Right ventricle myocardium inferior (tissue), 1 donor: ENCODE data around the gene MAST3. TPM values are rescaled to one million over a fixed set of nuclear protein-coding genes. Genes with fewer than 3 reads are reported as not detected.

Experiments
- ATAC-seq: fragments of 200-7000 bp; cut with Tn5 transposase; one replicate; pipeline ENCODE4 v1.9.1; 2020; ENCODE audit warnings: mild to moderate bottlenecking, moderate library complexity
- DNase-seq: peaks from one replicate; pipeline ENCODE4 v3.0.0; 2021; ENCODE audit errors: missing footprints
- intact Hi-C: fragments of 100-400 bp; cut with DNase I; formaldehyde crosslinking; loops from one replicate; pipeline ENCODE4 v1.11.0; 2022
- total RNA-seq: library from RNA; stranded (reverse); fragmentation: NEBNext Ultra II Directional; extraction: Animal tissue kit (Norgen Biotek cat#: 25700); gene quantifications from one replicate; pipeline ENCODE4 v1.2.1, GENCODE V29; 2021
- donor health status: DM: no; HTN: yes; CAD: no; lungs with severe emphysema.

The MAST3 gene
- total RNA-seq, 1 donor from 2014 or later, result 5.5 TPM

GRCh38 chr19:18193388-18194180 is 96.0 kb downstream of the MAST3 start:
- ATAC-seq (peak; percentile 0), DNase-seq (no peak)
- intact Hi-C loops, result loop anchor here (1.0 kb wide), 1 partner anchor 10 kb away; no protein-coding TSS in a partner anchor

- intact Hi-C loops, result loop anchor here (1.0 kb wide), 1 partner anchor 9 kb away; no protein-coding TSS in a partner anchor
- DNase-seq, result no peak
- ATAC-seq, result no peak
Measured at GRCh38 chr19:18194181-18194530, 96.6 kb downstream of the MAST3 start.

GRCh38 chr19:18194554-18195238 is 97.1 kb downstream of the MAST3 start:
- intact Hi-C loops, result loop anchor here (1.0 kb wide), 1 partner anchor 9 kb away; no protein-coding TSS in a partner anchor
- DNase-seq (no peak), ATAC-seq (no peak)

GRCh38 chr19:18196511-18196845 is 98.9 kb downstream of the MAST3 start:
- intact Hi-C loops, result no loop called here
- ATAC-seq (no peak), DNase-seq (no peak)

- ATAC-seq (no peak), DNase-seq (no peak)
- intact Hi-C loops, result no loop called here
Measured at GRCh38 chr19:18197306-18197705, 99.7 kb downstream of the MAST3 start.

GRCh38 chr19:18197941-18198340 is 100.4 kb downstream of the MAST3 start:
- no peak for DNase-seq
- no peak for ATAC-seq
- intact Hi-C loops, result no loop called here

- intact Hi-C loops, result no loop called here
- no peak for DNase-seq
- no peak for ATAC-seq
Measured at GRCh38 chr19:18198374-18198773, 100.8 kb downstream of the MAST3 start.

Other genes starting within 250 kb of the MAST3 start
- gene JAK3, start 249.8 kb upstream of the MAST3 start, total RNA-seq, result 1.9 TPM
- 860 TPM for gene RPL18A, start 237.9 kb upstream of the MAST3 start, total RNA-seq
- gene SLC5A5, start 225.8 kb upstream of the MAST3 start, total RNA-seq, result not detected
- 85.9 TPM for gene CCDC124, start 164.8 kb upstream of the MAST3 start, total RNA-seq
- not detected for gene KCNN1, start 130.7 kb upstream of the MAST3 start, total RNA-seq
- gene ARRDC2, start 89.6 kb upstream of the MAST3 start, total RNA-seq, result 17.4 TPM
- 1.1 TPM for gene IL12RB1, start 10.8 kb upstream of the MAST3 start, total RNA-seq
- 21.7 TPM for gene PIK3R2, start 55.4 kb downstream of the MAST3 start, total RNA-seq
- gene IFI30, start 76.0 kb downstream of the MAST3 start, total RNA-seq, result 32.5 TPM
- gene MPV17L2, start 95.4 kb downstream of the MAST3 start, total RNA-seq, result 12.0 TPM
- 25.4 TPM for gene RAB3A, start 106.3 kb downstream of the MAST3 start, total RNA-seq
- gene PDE4C, start 128.7 kb downstream of the MAST3 start, total RNA-seq, result 1.1 TPM
- gene IQCN, start 176.7 kb downstream of the MAST3 start, total RNA-seq, result 0.43 TPM
- 113 TPM for gene JUND, start 183.8 kb downstream of the MAST3 start, total RNA-seq
- 106 TPM for gene LSM4, start 225.3 kb downstream of the MAST3 start, total RNA-seq
- 29.3 TPM for gene PGPEP1, start 242.8 kb downstream of the MAST3 start, total RNA-seq